Stomach (tissue), 9 donors: ENCODE results near the gene TMEM45A. TPM values are rescaled to one million over a fixed set of nuclear protein-coding genes. Genes with fewer than 3 reads are reported as not detected.

Experiments
- DNase-seq, 2 donors: peaks; one replicate each; pipeline versions ENCODE4 v3.0.0 to v3.0.0-alpha.2; 2013 to 2019
- H3K27ac ChIP-seq, 5 donors: fragments of 200-600 bp in 4 of 5; sonication (generic) in 4 of 5; one replicate each; pipeline ENCODE4 v1.5.1; 2013 to 2019; ENCODE audit warnings: mild to moderate bottlenecking in 1 of 5, moderate library complexity in 1 of 5
- H3K27me3 ChIP-seq, 3 donors: fragments of 200-600 bp; sonication (generic); one replicate each; pipeline ENCODE4 v1.5.1; 2017 to 2019; ENCODE audit warnings: mixed run types in 1 of 3
- H3K36me3 ChIP-seq, 4 donors: fragments of 200-600 bp; sonication (generic); 1 replicate in 3 of 4; 2 replicates in 1 of 4; pipeline ENCODE4 v1.5.1; 2016 to 2019
- H3K4me1 ChIP-seq, 4 donors: fragments of 200-600 bp; sonication (generic); one replicate each; pipeline ENCODE4 v1.5.1; 2016 to 2019
- H3K4me3 ChIP-seq, 4 donors: fragments of 200-600 bp; sonication (generic) in 3 of 4; one replicate each; pipeline ENCODE4 v1.5.1; 2016 to 2019; ENCODE audit warnings: mild to moderate bottlenecking in 1 of 4
- H3K9me3 ChIP-seq, 4 donors: fragments of 200-600 bp; sonication (generic); one replicate each; pipeline ENCODE4 v1.5.1; 2016 to 2019
- CTCF ChIP-seq, 7 experiments: fragments of 450-650 bp in 4 of 7; fragments of 200-600 bp in 3 of 7; sonication (generic) in 3 of 7; IDR thresholded peaks; one replicate each; pipeline ENCODE4 v1.5.1; 2016 to 2019; ENCODE audit warnings: antibody characterized with exemption in 7 of 7, control low read depth in 2 of 7, mild to moderate bottlenecking in 1 of 7
- EP300 ChIP-seq: sonication (generic); formaldehyde crosslinking; IDR thresholded peaks from one replicate; pipeline ENCODE4 v1.6.1; 2017; ENCODE audit warnings: antibody characterized with exemption
- POLR2A ChIP-seq, 4 donors: fragments of 450-650 bp; IDR thresholded peaks; one replicate each; pipeline ENCODE4 v1.6.1; 2016; ENCODE audit warnings: antibody characterized with exemption in 4 of 4, control low read depth in 2 of 4, mild to moderate bottlenecking in 1 of 4, moderate library complexity in 1 of 4
- POLR2AphosphoS5 ChIP-seq, 3 donors: sonication (generic); formaldehyde crosslinking; IDR thresholded peaks; one replicate each; pipeline ENCODE4 v1.6.1; 2016; ENCODE audit warnings: antibody characterized with exemption in 3 of 3
- WGBS, 5 donors: extraction: QIAGEN DNeasy Blood & Tissue Kit in 3 of 5; methylation state at CpG; one replicate each; pipeline versions ENCODE4 v1.1.5 to v1.1.7; 2013 to 2018; 5-methylcytosine and 5-hydroxymethylcytosine counted together
- intact Hi-C: fragments of 100-400 bp; cut with DNase I; formaldehyde crosslinking; loops from one replicate; pipeline ENCODE4 v1.15.1; 2023; ENCODE audit warnings: low total_unique reads
- polyA plus RNA-seq, 3 donors: library from polyadenylated mRNA; stranded (reverse); fragments of 200-250 nt; gene quantifications; one replicate each; pipeline ENCODE4 v1.2.3, GENCODE V29; 2013
- total RNA-seq, 5 donors: library from RNA; depleted of rRNA; stranded (reverse); fragments of >200 nt; gene quantifications; one replicate each; pipeline versions ENCODE4 v1.1.0 to v1.2.3, GENCODE V29; 2014 to 2016
- donor health status: healthy with polysubstance abuse.
- donor health status: Bipolar disorder and iron deficiency.
- donor health status: healthy.

The TMEM45A gene
- total and polyA plus RNA-seq, 8 donors: 0.72 to 20.2 (median 6.2) TPM; not detected in 1

- 83 to 91% (median 85%) methylated on average over 4 of the region's 4 CpGs for WGBS, 5 donors
- H3K36me3 ChIP-seq: peaks cover 0 to 16% (median 7%) of the 10 kb centered on the region in 4 donors
- H3K9me3 ChIP-seq: no peaks in the 10 kb centered on the region
- no peaks in the 10 kb centered on the region for H3K27me3 ChIP-seq
- TF ChIP-seq EP300: no peak
- no peak for TF ChIP-seq POLR2A (IDR thresholded peaks at IDR 0.05)
- TF ChIP-seq CTCF (IDR thresholded peaks at IDR 0.05): no peak
- TF ChIP-seq POLR2AphosphoS5 (IDR thresholded peaks at IDR 0.05): no peak
- no peak for DNase-seq
- intact Hi-C loops: no loop called here
- no peak overlapping the region for H3K4me3 ChIP-seq
- no peak overlapping the region for H3K27ac ChIP-seq
- H3K4me1 ChIP-seq: no peaks in the 10 kb centered on the region
These were observed 24.4 kb downstream of the TMEM45A start for GRCh38 chr3:100516838-100517237.

GRCh38 chr3:100517276-100517675 lies 24.9 kb downstream of the TMEM45A start:
- 82 to 89% (median 87%) methylated on average over 6 of the region's 6 CpGs for WGBS, 5 donors
- TF ChIP-seq POLR2A (IDR thresholded peaks at IDR 0.05) (no peak), EP300 (no peak), POLR2AphosphoS5 (IDR thresholded peaks at IDR 0.05) (no peak), CTCF (IDR thresholded peaks at IDR 0.05) (no peak)
- peaks cover 0 to 17% (median 7%) of the 10 kb centered on the region in 4 donors for H3K36me3 ChIP-seq
- H3K27ac ChIP-seq: no peak overlapping the region
- H3K9me3 ChIP-seq: no peaks in the 10 kb centered on the region
- DNase-seq: no peak
- no peaks in the 10 kb centered on the region for H3K27me3 ChIP-seq
- no peaks in the 10 kb centered on the region for H3K4me1 ChIP-seq
- H3K4me3 ChIP-seq: no peak overlapping the region
- intact Hi-C loops: no loop called here

- H3K4me3 ChIP-seq: no peak overlapping the region
- no peak for DNase-seq
- H3K9me3 ChIP-seq: no peaks in the 10 kb centered on the region
- TF ChIP-seq CTCF (IDR thresholded peaks at IDR 0.05): no peak
- TF ChIP-seq POLR2A (IDR thresholded peaks at IDR 0.05): no peak
- TF ChIP-seq EP300: no peak
- TF ChIP-seq POLR2AphosphoS5 (IDR thresholded peaks at IDR 0.05): no peak
- intact Hi-C loops: no loop called here
- no peaks in the 10 kb centered on the region for H3K27me3 ChIP-seq
- H3K4me1 ChIP-seq: no peaks in the 10 kb centered on the region
- H3K36me3 ChIP-seq: peaks cover 0 to 17% (median 7%) of the 10 kb centered on the region in 4 donors
- H3K27ac ChIP-seq: no peak overlapping the region
These were observed 25.8 kb downstream of the TMEM45A start for GRCh38 chr3:100518244-100518643.

GRCh38 chr3:100518983-100519382 lies 26.6 kb downstream of the TMEM45A start:
- Histone ChIP-seq H3K27ac (no peak overlapping the region), H3K4me1 (no peaks in the 10 kb centered on the region), H3K4me3 (no peak overlapping the region), H3K9me3 (no peaks in the 10 kb centered on the region), H3K36me3 (peaks cover 0 to 17% (median 7%) of the 10 kb centered on the region in 4 donors), H3K27me3 (no peaks in the 10 kb centered on the region)
- no peak for DNase-seq
- no peak for TF ChIP-seq POLR2A (IDR thresholded peaks at IDR 0.05)
- TF ChIP-seq EP300: no peak
- TF ChIP-seq CTCF (IDR thresholded peaks at IDR 0.05): no peak
- no peak for TF ChIP-seq POLR2AphosphoS5 (IDR thresholded peaks at IDR 0.05)
- WGBS, 5 donors: 76 to 90% (median 84%) methylated on average over 4 of the region's 4 CpGs
- intact Hi-C loops: no loop called here
